Left colon (tissue), 2 donors: ENCODE data around the gene DENND2D. TPM values are rescaled to one million over a fixed set of nuclear protein-coding genes. Genes with fewer than 3 reads are reported as not detected.

Experiments
- ATAC-seq: fragments of 200-7000 bp; cut with Tn5 transposase; one replicate; pipeline ENCODE4 v1.9.1; 2020; ENCODE audit warnings: mild to moderate bottlenecking, moderate library complexity
- DNase-seq, 2 donors: peaks; one replicate each; pipeline ENCODE4 v3.0.0-alpha.2; 2020
- intact Hi-C, 2 donors: fragments of 100-400 bp; cut with DNase I in 1 of 2; cut with micrococcal nuclease in 1 of 2; formaldehyde crosslinking; loops; one replicate each; pipeline versions ENCODE4 v1.11.2 to v1.14.0; 2022; cut with DNase I, micrococcal nuclease
- total RNA-seq, 2 donors: library from RNA; stranded (reverse); fragmentation: NEBNext Ultra II Directional; extraction: Animal tissue kit (Norgen Biotek cat#: 25700); gene quantifications; one replicate each; pipeline ENCODE4 v1.2.1, GENCODE V29; 2021
- donor health status: DM: no; HTN: no; CAD: no.
- donor health status: DM: yes; HTN: yes; CAD: no.

Gene DENND2D
- total RNA-seq, 2 donors from 2014 or later = 54.1 to 63.5 TPM

DNA sequence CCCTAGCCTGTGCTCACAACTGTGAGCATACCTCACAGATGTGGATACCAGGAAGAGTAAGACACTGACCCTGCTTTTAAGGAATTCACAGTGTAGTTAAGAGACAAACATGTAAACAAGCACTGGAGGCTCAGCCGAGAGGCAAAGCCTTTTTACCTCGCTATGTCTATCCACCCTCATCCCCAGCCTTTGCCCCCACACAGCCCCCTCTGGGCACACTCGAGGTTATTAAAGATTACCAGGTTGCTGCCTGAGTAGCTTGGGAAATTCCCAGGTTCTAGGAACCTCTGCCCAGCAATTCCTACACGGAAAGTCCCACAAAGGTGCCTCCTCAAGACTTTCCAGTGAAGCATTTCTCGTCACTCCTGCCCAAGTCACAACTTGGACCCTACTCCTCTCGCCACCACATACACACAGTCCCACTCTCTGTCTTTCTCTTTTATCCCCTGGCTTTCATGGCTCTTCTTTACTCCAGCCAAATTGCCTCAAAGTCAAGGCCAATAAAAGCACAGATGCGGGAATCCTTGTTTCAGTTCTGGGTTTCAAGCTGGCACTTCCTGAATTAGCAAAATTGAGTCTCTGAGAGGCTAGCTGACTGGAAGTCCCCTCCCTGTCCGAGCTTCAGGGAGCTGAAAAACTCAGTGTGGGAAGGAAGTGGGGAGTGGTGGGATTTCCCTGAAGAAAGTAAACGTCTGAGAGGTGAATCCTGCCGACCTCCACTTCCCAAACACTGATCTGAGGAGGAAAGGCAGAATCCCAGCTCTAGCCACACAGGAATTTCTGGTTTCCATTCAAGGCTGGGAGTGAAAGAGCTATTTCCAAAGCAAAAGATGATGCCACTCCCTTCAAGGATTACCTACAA is 7.6 kb downstream of the DENND2D start:
- intact Hi-C loops = no loop called here
- ATAC-seq (peak; percentile 2), DNase-seq (no peak)

DNA sequence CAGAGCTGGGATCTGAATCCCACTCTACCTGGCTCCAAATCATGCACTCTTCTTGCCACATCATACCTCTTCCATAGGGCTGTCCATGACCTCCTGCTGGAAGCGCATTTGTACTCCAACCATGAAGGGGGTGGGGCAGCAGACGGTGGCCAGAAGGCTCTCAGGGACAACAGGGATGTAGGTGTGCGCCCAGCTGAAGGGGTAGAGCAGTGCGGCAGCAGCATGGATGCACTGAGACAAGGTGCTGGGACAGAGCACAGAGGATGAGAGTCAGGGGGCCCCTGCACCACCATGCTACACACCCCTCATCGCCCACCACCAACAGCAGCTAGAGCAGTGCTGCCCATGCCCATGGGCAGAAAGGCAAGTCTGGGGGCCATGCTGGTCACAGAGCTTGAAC is 8.4 kb downstream of the DENND2D start:
- ATAC-seq (no peak), DNase-seq (no peak)
- intact Hi-C loops = no loop called here

DNA sequence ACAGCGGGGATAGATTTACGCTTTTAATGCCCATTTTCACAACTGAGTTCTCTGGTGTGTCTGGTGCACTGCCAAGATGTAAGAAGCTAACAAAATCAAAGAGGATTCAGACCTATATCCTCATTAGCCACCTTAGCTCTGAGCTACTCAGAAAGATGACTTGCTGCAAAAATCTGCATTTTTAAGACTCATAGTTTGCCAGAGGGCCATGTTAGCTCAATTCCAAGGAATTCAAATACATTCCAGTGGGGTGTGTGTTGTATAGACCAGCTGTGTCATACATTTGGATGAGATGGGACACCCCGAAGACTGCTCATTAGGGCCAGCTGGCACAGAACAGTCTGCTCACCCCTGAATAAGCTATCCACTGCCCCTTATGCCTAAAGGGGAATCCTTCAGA is 8.9 kb downstream of the DENND2D start:
- intact Hi-C loops = no loop called here
- DNase-seq (no peak), ATAC-seq (no peak)

DNA sequence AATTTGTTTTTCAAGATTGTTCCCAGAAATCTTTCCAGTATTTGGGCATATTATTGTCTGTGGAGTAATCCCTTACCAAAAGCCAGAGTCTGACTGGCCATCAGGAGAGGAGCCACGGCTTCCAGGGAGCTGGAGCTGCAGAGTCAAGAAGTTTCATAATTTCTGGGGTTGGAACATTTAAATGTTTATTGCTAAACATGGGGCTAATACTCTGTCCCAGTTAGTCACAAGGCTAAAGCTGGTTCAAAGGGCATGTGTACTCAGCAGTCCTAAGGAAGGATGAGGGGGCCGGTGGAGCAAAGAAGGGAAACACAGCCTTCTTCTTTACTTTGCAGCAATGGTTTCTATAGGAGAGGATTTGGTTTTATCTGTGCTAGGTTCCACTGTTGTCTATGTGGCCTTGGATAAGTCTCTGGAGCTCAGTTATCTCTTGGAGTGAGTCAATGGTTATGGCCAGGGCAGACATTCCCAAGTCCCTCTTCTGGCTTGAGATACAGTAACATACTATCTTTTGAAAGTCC is 9.5 kb downstream of the DENND2D start:
- intact Hi-C loops = no loop called here
- ATAC-seq (peak; percentile 34), DNase-seq (no peak)

DNA sequence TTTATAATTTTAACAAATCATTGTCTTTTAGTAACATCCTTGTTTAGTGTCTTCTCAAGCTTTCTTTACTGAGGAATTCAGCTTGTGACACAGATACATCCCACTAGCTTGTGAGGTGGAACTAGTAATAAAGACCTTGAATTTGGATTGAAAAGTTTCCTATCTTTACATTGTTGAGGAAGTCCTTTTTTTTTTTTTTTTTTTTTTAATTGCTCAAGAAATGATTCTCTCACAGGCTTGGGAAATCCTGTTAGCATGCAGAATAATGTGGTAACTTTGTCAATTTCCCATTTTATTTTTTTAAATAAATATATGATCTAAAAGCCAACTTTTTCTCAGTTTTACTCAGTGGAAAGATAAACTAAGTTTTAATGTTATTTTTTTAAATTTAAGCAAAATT is 15.8 kb downstream of the DENND2D start:
- DNase-seq (no peak), ATAC-seq (no peak)
- intact Hi-C loops = no loop called here

DNA sequence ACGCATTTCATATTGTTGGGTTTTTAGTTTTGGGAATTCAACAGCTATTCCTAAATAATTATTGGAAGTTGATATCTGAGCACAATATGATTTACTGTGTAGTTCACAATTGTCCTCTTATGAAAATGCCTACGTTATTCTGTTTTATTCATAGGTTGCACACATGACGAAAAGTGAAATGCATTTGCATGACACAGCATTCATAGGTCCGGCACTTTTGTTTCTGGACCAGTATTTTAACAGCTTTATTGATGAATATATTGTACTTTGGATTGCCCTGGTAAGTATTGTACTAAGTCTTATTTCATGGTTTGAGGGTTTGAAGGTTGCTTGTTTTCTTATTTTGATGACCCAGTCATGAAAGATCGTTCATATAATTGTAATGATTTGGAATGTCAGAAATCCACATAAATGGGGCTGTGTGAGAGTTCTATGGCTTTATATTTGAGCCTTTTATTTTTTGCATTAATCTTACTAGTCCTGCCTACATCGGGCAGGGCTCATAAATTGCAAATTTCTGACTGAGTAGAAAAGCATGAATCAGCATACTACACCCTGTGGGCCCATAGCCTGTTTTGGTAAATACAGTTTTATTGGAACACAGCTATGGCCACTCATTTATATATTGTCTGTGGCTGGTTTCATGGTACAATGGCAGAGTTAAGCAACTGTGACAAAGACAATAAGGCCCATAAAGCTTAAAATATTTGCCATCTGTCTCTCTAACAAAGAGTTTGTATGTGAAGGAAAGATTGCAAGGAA is 17.0 kb downstream of the DENND2D start:
- peak; percentile 52 for ATAC-seq
- DNase-seq = no peak
- intact Hi-C loops = no loop called here

DNA sequence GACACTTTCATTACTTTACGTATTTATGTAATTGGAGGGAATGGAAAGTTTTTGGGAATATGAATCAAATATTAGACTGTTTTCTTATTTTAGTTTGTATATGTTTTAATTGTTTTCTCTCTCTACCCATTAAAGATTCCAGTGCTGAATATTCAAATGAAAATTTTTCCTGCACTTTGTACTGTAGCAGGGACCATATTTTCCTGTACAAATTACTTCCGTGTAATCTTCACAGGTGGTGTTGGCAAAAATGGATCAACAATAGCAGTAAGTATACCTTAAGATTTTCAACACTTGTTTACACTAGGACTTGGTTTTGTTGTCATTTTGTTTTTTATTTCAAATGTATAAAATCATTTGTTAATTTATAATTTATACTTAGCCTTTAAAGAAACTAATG is 18.4 kb downstream of the DENND2D start:
- intact Hi-C loops = no loop called here
- ATAC-seq (peak; percentile 80), DNase-seq (no peak)

DNA sequence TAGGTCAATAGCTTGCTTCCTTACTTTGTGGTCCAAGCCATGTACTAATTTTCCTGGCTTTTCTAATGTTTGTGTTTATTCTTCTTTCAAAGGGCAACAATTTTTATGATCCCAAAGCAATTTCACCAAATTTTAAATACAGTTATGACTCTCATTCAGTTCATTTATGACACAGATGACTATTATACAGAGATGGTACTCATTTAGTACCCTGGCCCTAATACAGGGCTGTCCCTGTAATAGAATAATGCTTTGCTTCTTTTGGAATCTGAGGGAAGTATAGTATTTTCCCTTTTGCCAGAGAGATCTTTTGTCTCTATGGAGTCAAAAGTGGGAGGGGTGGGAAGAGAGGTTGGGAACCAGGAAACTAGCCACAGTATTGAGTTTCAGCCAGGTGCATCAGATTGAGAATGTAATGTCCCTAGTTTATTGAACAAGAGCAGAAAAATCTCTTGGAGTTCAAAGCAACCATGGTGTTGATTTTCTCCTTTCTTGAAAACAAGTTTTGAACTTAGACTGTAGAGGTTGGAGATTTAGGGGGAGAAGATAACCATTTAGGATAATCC is 20.4 kb downstream of the DENND2D start:
- intact Hi-C loops = no loop called here
- peak; percentile 52 for ATAC-seq
- no peak for DNase-seq

DNA sequence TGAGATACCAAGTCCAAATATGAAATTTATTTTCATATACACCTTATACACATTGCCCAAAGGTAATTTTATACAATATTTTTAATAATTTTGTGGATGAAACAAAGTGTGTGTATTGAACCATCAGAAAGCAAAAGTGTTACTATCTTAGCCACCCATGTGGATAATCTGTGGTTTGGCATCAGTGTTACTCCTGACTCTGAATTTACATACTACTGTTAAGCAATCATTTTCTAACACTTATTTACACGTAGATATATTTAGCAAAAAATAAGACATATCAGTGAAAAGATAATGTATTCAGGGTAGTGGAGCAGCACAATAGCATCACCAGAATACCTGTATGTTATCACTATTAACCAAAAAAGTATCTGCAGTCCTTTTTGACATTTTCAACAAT is 23.8 kb downstream of the DENND2D start:
- intact Hi-C loops = no loop called here
- no peak for ATAC-seq
- no peak for DNase-seq

DNA sequence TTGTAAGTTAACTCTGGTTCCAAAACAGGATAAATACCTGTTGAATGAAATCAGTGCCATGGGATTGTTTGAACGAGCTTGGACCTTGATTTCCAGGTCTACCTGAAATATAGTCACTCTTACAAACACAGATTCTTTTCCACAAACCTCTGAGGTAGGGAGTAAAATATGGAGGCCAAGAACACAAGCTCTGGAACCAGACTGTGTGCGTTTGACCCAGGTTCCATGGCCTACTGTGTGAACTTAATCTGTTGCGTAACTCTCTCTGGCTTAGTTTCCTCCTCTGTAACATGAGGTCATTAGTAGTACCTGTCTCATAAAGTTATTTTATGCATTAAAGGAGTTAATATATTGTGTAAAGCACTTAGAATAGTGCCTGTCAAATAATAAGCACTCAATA is 25.1 kb downstream of the DENND2D start:
- DNase-seq (no peak), ATAC-seq (no peak)
- intact Hi-C loops = no loop called here

DNA sequence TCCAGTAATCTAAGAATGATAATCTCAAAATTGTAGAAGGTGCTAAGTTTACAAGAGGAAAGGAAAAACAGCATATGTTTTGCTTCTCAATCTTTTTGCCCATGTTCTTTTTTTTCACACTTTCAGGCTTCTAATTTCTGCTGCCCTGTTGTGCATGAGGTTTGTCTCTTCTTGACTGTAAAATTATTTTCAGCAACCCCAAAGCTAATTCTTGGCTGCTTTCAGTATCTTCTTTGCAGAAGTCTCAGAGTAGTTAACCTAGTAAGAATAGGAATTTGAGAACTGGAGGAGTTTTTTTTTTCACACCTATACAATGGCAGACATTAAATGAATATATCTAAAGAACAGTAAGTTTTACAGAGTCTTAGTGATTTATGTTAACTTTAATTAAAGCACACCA is 26.4 kb downstream of the DENND2D start:
- intact Hi-C loops = no loop called here
- no peak for ATAC-seq
- no peak for DNase-seq

DNA sequence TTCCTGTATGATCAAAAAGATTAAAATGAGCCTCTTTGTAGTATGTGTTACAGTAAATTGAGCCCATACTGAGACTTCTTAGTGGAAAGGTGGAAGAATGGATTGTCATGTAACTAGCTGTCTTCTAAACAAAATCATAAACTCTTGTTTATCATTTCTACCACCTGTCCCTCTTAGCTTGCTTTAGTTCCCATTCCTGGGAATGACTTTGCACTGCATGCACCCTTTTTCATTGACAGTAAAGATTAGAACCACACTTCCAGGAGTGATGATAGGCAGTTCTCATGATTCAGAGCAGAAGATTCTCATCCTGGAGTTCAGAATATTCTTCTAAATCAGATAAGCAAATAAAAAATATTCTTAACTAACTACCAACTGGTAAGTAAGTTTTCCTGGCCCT is 28.0 kb downstream of the DENND2D start:
- DNase-seq (no peak), ATAC-seq (no peak)
- intact Hi-C loops = no loop called here

DNA sequence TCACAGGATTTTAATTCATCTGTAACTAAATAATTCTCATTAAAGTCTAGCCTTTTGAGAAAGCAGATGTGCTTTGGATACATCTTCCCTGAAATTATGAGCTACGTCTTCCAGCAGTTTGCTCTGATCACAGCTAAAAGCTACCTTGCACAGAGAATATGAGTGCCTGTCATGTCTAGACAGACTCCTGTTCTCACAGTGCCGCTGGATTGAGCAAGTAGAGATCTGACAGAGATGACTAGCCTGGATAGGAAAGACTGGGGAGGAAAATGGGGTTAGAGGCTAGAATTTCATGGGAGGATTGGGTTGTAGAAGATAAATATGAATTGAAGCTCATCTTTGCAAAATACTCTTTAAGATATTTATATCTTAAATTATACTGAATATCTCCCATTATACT is 36.3 kb downstream of the DENND2D start:
- intact Hi-C loops = no loop called here
- DNase-seq (no peak), ATAC-seq (no peak)

DNA sequence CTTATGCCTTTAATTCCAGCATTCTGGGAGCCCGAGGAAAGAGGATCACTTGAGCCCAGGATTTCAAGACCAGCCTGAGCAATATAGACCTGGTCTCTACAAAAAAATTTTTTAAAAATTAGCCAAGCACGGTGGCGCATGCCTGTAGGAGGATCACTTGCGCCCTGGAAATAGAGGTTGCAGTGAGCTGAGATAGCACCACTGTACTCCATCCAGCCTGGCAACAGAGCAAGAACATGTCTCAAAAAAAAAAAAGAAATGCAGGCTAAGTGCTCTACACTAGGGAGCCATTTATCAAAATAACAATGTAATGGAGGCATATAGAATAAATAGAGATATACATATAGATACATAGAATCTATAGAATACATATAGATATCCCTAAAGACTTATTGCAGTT is 37.1 kb downstream of the DENND2D start:
- ATAC-seq (no peak), DNase-seq (no peak)
- intact Hi-C loops = no loop called here

DNA sequence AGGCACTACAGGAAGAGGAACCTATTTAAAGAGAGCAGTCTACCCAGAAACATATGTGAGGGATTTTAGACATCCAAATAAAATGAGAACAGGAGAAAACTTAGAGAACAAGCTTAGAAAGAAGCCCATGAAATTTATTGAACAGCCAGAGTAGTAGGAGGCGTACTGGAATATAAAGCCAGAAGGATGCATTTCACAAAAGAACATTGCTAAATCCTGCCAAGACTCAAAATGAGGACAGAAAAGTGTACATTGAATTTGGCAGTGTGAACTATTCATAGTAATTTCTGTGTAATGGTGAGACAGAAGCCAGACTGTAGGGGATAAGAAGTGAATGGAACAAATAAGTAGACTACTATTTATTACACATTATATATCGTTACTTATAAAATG is 38.0 kb downstream of the DENND2D start:
- DNase-seq = no peak
- intact Hi-C loops = no loop called here
- ATAC-seq = no peak

DNA sequence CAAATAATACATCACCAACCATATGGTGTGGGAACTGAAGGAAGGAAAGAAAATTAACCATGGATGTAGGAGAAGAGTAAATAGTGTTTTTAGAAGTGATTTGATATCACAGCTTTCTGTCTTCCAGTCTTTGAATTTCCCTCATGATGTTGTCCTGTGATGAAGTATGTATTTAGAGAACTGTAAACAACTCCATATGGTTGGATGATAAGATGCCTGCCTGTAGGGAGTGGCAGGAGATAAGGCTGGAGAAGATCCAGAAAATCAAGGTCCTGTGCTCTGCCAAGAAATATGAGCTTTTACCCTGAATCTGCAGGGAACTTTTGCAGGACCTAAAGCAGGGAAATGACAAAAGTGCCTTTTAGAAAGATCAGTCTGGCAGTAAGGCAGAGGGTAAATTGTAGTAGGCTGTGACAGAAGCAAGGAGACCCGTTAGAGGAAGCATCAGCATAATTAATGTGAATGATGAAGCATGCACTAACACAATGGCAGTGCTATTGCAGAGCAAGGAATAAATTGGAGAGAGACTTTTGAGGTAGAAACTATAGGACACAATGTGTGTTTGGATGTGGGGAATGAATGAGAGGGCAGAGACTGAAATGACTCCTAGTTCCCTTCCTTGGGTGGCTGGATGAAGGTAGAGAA is 38.5 kb downstream of the DENND2D start:
- intact Hi-C loops = no loop called here
- DNase-seq (no peak), ATAC-seq (peak; percentile 90)

DNA sequence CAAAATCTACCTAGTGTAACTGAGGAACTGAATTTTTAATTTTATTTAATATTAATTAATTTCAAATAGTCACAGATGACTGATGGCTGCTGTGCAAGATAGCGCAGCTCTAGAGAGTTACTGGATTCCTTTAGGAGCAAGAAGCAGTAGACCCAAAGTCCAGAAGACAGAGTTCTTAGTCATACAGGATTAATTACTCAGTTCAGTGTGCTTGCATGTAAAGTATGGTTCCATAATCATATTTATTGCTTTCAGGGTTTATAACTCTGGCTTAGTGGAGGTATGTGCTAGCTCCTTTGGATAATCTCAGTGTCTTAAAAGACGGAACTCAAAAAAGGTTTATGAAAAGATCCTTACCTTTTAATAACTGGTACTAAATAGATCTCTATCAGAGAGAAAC is 43.0 kb downstream of the DENND2D start:
- intact Hi-C loops = no loop called here
- ATAC-seq (peak; percentile 75), DNase-seq (no peak)

DNA sequence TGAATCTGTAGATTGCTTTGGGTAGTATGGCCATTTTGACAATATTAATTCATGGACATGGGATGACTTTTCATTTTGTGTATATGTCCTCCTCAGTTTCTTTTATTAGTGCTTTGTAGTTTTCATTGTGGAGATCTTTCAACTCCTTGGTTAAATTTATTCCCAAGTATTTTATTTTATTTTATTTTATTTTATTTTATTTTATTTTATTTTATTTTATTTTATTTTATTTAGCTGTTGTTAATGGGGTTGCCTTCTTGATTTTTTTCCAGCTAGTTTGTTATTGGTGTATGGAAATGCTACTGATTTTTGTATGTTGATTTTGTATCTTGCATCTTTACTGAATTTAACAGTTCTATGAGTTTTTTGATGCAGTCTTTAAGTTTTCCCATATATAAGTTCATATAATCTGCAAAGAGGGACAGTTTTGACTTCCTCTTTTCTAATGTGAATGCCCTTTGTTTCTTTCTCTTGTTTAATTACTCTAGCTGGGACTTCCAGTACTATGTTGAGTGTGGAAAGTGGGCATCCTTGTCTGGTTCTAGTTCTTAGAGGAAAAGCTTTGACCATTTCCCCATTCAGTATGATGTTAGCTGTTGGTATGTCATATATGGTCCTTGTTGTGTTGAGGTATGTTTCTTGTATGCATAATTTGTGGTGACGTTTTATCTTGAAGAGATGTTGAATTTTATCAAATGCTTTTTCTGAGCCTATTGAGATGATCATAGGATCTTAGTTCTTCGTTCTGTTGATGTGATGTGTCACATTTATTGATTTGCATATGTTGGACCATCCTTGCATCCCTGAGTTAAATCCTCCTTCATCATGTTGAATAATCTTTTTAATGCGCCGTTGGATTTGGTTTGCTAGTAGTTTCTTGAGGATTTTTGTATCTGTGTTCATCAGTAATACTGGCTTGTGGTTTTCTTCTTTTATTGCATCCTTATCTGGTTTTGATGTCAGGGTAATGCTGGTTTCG is 46.1 kb downstream of the DENND2D start:
- no peak for DNase-seq
- intact Hi-C loops = no loop called here

More for the DNA sequence above, 46.1 kb downstream of the DENND2D start:
- ATAC-seq = no peak
